ENCODE results near the gene TMEM52.

- no peak for TF ChIP-seq CTCF (IDR thresholded peaks at IDR 0.05)
- no peak for TF ChIP-seq ELF1 (IDR thresholded peaks at IDR 0.05)
- TF ChIP-seq JUND (IDR thresholded peaks at IDR 0.05) = no peak
- no peak for TF ChIP-seq RFX5 (IDR thresholded peaks at IDR 0.05; ENCODE audit: low read length)
- no peak for TF ChIP-seq RAD21 (IDR thresholded peaks at IDR 0.05; ENCODE audit: low read length)
- no peak for TF ChIP-seq TAF1 (IDR thresholded peaks at IDR 0.05; ENCODE audit: borderline replicate concordance, low read depth, low read length)
- no peak for TF ChIP-seq MAX (IDR thresholded peaks at IDR 0.05; ENCODE audit: low read depth)
Observed at GRCh38 chr1:1877865-1878436, 41.1 kb downstream of the TMEM52 start.

Measured in SK-N-SH (cell line).